HG02973 (cell line): ENCODE measurements around the gene SLC6A14.

Experiments used
- ATAC-seq: cut with Tn5 transposase; IDR thresholded peaks from one replicate; pipeline ENCODE4 v1.9.1; 2021; ENCODE audit warnings: moderate library complexity; ENCODE audit not compliant: unreplicated experiment

SLC6A14 gene

GRCh38 chrX:116436358-116436816, at the start of gene SLC6A14:
Gene SLC6A14, plus strand, starts transcription at chrX:116436606. Its CDS starts 104 bp downstream, at chrX:116436710.
- ATAC-seq: no peak

- no peak for ATAC-seq
These were observed 40.7 kb upstream of the SLC6A14 start for GRCh38 chrX:116395752-116396151.

DNA sequence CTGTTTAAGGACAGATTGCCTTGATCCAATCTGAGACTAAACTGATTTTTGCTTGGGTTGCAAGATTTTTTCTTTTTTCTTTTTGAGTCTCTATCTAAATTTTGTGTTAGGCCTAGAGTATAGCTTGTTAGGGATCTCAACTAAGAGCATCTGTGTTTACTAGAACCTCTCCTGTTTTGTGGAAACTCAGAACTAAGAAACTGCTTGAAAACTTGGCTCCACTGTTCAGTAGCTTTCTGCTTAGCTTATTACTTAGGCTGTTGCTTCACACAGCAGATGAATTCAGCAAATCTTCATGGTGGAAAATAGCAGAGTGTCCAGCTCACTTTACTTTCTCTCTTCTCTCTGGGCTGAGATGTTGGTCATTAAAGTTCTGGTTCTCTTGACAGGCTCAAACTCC, 36.7 kb upstream of the SLC6A14 start:
- ATAC-seq: no peak

DNA sequence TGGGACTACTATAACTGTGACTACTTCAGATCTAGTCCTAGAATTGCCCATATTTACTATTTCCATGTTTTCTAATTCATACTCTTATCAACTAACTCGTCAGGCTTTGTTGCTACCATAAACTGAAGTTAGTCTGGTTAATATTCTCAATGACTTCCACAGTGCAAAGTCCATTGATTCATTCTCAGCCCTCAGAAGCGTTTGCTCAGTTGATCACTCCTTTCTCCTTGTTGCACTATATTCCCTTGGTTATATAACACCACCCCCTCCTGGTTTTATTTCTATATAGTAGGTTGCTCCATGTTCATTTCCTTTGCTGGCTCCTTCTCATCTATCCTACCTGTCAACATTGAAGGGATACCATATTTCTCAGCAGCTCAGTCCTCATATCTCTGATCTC, 27.2 kb upstream of the SLC6A14 start:
- ATAC-seq: no peak

GRCh38 chrX:116413273-116413672, 23.1 kb upstream of the SLC6A14 start:
- ATAC-seq: no peak

DNA sequence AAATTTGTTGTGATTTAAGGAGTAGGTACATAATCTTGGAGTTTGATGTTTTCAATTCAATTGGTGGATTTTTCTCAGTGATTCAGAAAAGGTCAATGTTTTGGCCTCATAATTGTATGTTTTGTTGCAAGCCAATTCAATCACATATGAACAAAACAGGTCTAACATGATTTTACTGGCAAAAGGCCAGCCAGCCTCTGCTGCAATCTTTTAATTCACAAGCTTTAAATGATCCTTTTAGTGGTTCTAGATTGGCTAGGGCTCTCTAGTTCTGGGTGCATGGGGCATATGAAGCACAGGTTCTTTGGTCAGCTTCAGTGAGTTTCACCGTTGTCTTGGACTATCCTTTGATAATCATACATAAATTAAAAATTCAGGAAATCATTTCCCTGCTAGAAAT, 19.2 kb upstream of the SLC6A14 start:
- ATAC-seq: no peak

- no peak for ATAC-seq
These were observed 18.4 kb upstream of the SLC6A14 start for GRCh38 chrX:116417968-116418367.

DNA sequence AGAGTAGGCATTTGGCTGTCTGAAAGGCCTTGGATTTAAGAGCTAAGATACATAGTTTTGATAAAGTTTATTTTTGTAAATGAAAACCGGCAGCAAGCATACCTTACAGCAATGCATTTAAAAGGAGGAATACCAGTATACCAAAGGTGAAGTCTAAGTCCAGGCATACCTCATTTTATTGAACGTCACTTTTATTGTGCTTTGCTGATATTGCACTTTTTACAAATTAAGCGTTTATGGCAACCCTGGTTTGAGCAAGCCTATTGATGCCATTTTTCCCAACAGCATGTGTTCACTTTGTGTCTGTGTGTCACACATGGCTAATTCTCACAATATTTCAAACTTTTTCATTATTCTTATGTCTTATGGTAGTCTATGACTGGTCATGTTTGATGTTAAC, 8.4 kb upstream of the SLC6A14 start:
- no peak for ATAC-seq

- no peak for ATAC-seq
These were observed 809 bp upstream of the SLC6A14 start for GRCh38 chrX:116435597-116435996.

DNA sequence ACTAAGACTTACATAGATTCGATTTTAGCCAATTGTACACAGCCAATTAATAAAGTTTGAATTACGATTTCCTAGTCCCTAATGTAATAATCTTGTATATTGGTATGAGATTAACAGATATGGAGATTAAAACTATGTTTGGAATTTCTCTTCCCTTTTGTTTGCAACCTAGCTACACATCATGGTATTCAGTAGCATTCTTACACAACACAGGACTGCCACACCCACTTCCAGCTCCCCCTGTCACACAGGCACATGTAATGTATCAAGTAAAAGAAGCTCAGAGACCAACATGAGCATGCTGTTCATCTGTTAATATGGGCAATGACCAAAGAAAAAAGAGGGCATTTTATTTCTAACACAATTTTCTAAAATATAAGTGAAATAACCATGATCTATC, 12.8 kb downstream of the SLC6A14 start:
- ATAC-seq: no peak

DNA sequence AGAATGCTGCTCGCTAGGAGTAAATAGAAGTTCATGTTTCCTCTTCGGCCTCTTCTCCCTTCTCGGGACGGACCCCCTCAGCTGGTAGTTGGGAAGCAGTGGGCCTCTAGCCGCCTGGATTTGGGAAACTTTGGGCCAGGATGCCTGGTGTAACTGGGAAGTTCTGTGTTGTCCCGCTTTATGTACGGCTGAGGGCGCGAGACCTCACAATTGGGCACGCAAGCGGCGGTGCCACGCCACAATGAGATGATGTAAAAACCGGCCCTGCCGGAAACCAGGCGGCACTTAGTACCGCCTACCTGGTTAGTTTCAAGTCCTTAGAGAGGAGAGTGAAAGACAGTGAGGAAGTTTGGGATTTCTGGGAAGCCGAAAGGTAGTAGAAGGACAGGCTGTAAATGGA, 26.4 kb downstream of the SLC6A14 start, which contains the start of gene CT83:
Gene CT83, minus strand, starts transcription at position 155 of the 400 bp plus-strand sequence. Its CDS starts 120 bp downstream, at position 35.
- no peak for ATAC-seq

- ATAC-seq: no peak
These were observed 43.7 kb downstream of the SLC6A14 start for GRCh38 chrX:116480059-116480458.

- ATAC-seq: no peak
These were observed 53.7 kb downstream of the SLC6A14 start for GRCh38 chrX:116490104-116490503.

- ATAC-seq: no peak
These were observed 56.9 kb downstream of the SLC6A14 start for GRCh38 chrX:116493271-116493670.

DNA sequence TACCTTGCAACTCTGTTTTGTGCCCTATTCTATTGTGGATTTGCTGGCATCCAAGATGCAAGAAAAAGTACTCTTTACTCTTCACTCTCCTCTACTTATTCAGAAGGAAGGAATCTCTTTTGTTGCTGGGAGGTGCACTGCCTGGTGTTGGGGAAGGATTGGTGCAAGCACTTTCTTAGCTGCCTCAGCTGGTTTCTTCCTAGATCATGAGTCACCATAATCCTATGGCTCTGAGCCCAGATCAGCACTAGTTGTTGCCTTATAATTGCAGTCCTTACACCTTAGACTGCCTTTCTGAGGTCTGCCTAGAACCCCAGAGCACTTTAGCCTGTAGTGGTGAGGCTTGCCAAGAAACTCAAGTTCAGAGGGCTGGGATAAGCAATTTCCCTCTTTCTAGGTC, 63.4 kb downstream of the SLC6A14 start:
- ATAC-seq: no peak
